HAP-1 (cell line): Measurements from ENCODE around the gene ATP6V1G2.
"Not testable (repeated sequence)": the region's sequence is repeated elsewhere in the genome, so short reads cannot be mapped to it uniquely, and the experiment has no call there.

ENCODE experiments used
- DNase-seq, 2 experiments: peaks; one replicate each; pipeline ENCODE4 v3.0.0-alpha.2; 2016 to 2020; ENCODE audit warnings: low spot score in 2 of 2
- H3K27me3 ChIP-seq: fragments of 250-450 bp; sonication (Bioruptor Pico); 2 replicates; pipeline ENCODE4 v1.5.1; 2020; ENCODE audit warnings: low read depth, mild to moderate bottlenecking, moderate library complexity
- H3K36me3 ChIP-seq: fragments of 250-450 bp; sonication (Bioruptor Pico); replicated peaks from 2 replicates; pipeline ENCODE4 v1.5.1; 2020; ENCODE audit warnings: mild to moderate bottlenecking
- H3K4me1 ChIP-seq: fragments of 250-450 bp; sonication (Bioruptor Pico); 2 replicates; pipeline ENCODE4 v1.5.1; 2020; ENCODE audit warnings: mild to moderate bottlenecking
- H3K4me3 ChIP-seq: fragments of 250-450 bp; sonication (Bioruptor Pico); 2 replicates; pipeline ENCODE4 v1.5.1; 2020; ENCODE audit warnings: mild to moderate bottlenecking, moderate library complexity
- H3K9me3 ChIP-seq: fragments of 250-450 bp; sonication (Bioruptor Pico); 2 replicates; pipeline ENCODE4 v1.5.1; 2020; ENCODE audit warnings: mild to moderate bottlenecking, moderate library complexity
- in situ Hi-C: fragments of 300-500 bp; cut with MboI; formaldehyde crosslinking; loops from 3 replicates; pipeline ENCODE4 v1.14.3; 2020; ENCODE audit warnings: low sequenced_read_pairs, inconsistent platforms, mixed read lengths

Gene ATP6V1G2

DNA sequence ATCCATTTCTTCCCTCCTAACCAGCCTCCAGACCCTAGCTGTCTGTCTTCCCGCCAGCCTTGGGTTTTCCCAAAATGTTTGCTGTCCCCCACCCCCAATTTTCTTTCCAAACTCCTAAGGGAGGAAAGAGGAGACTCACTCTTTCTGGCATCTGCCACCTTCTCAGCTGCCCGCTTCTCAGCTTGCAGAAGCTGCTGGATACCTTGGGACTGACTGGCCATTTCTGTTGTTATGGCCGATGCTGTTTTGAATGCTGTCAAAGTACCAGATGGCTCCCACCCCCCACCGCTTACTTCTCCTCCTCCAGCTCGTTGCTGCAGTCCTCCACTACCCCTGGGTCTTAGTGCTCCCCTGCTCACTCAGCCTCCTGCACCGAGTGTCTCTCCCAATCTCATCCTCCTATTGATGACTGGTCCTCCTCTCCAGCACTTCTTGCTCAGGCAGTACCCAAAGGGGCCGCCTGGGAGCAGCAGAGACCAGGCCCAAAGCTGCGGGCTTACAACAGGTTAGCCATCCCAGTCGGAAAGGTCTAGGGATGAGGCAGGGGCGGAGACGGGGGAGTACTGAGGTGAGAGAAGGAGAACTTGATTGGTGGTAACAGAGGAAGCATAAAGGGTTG is at the start of gene ATP6V1G2:
ATP6V1G2 (minus strand) TSS at position 270 of the 619 bp plus-strand sequence; CDS start at position 221, 49 bp downstream.
- Histone ChIP-seq H3K9me3 (no peaks in the 10 kb centered on the region), H3K4me1 (peaks cover 16% of the 10 kb centered on the region), H3K27me3 (no peaks in the 10 kb centered on the region), H3K4me3 (peak within 1 kb of the TSS; percentile 44), H3K36me3 (peaks cover 16% of the 10 kb centered on the region)
- in situ Hi-C loops, result loop anchor here (5.0 kb wide), 1 partner anchor 46 kb away; the partner anchor contains the start of gene NCR3
- DNase-seq, result peak; percentile 94 to 97

DNA sequence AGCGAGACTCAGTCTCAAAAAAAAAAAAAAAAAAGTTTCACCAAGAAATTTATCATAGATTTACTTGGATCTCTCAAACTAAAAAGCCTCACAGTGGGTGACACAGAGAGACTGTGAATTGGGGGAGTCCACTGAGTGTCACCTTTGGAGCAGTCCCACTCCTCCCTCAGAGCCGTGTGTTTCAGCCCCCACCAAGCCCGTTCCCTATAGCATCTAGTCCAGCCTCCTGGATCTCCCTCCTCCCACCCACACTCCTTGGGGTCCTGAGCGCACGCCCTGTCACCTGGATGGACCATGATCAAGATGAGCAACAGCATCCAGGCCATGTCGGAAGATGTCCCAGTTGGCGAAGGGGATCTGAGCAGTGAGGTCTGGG is 46.0 kb upstream of the ATP6V1G2 start:
- Histone ChIP-seq H3K4me3 (no peak overlapping the region), H3K9me3 (no peaks in the 10 kb centered on the region), H3K36me3 (no peaks in the 10 kb centered on the region), H3K27me3 (no peaks in the 10 kb centered on the region), H3K4me1 (no peaks in the 10 kb centered on the region)
- in situ Hi-C loops, result loop anchor here (5.0 kb wide), 1 partner anchor 45 kb away; the partner anchor contains the start of genes ATP6V1G2 and NFKBIL1
- no peak for DNase-seq

DNA sequence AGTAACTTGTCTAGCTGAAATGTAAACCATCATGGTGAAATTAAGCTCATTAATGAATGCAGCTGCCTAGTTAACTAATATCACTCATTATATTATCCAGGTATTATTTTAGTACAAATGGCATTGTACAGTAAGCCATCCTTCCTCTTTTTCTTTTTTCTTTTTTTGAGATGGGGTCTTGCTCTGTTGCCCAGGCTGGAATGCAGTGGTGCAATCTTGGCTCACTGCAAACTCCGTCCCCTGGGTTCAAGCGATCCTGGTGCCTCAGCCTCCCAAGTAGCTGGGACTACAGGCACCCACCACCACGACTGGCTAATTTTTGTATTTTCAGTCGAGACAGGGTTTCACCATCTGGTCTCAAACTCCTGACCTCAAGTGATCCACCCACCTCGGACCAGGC is 44.3 kb upstream of the ATP6V1G2 start:
- H3K27me3 ChIP-seq, H3K4me3 ChIP-seq, H3K36me3 ChIP-seq, DNase-seq, H3K9me3 ChIP-seq, H3K4me1 ChIP-seq: not testable (repeated sequence)
- in situ Hi-C loops, result loop anchor here (5.0 kb wide), 1 partner anchor 43 kb away; the partner anchor contains the start of genes ATP6V1G2 and NFKBIL1

GRCh38 chr6:31588871-31589650 is 42.7 kb upstream of the ATP6V1G2 start:
- H3K4me1 ChIP-seq, result no peaks in the 10 kb centered on the region
- no peak for DNase-seq
- no peaks in the 10 kb centered on the region for H3K9me3 ChIP-seq
- H3K36me3 ChIP-seq, result 0 out of 2 replicates have a peak, but pooled peaks cover 2% of the 10 kb centered on the region
- H3K27me3 ChIP-seq, result no peaks in the 10 kb centered on the region
- in situ Hi-C loops, result no loop called here
- H3K4me3 ChIP-seq, result no peak overlapping the region

DNA sequence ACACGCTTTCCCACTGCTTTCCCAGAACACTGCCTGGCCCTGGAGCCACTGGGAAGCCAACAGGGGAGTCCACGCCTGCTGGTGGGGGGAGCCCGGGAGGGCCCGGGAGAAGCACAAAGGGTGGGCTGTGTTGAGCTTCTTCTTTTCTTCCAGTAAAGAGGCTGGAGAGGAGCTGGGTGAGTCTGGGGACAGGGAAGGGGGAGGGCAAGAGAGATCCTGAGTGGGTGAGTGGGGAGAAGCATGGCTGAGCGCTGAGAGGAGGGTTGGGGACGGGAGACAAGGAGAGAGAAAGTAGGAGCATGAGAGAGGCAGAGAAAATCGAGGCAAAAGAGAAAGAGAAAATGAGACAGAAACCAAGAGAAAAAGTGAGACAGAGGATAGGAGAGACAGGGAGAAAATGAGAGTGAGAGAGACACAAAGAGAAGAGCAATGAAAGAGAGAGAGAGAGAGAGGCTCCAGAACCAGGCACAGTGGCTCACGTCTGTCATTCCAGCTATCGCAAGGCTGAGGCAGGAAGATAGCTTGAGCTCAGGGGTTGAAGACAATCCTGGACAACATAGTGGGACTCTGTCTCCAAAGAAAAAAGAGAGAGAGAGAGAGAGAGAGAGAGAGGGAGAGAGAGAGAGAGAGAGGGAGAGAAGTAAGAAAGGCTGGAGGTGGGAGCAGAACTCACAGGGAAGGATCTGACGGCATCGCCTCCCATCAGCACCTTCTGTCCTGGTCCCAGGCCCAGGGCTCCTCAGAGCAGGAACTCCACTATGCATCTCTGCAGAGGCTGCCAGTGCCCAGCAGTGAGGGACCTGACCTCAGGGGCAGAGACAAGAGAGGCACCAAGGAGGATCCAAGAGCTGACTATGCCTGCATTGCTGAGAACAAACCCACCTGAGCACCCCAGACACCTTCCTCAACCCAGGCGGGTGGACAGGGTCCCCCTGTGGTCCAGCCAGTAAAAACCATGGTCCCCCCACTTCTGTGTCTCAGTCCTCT is 41.7 kb upstream of the ATP6V1G2 start:
- no peak for DNase-seq
- no peaks in the 10 kb centered on the region for H3K27me3 ChIP-seq
- no peaks in the 10 kb centered on the region for H3K9me3 ChIP-seq
- H3K4me3 ChIP-seq, result no peak overlapping the region
- H3K36me3 ChIP-seq, result 0 out of 2 replicates have a peak, but pooled peaks cover 2% of the 10 kb centered on the region
- in situ Hi-C loops, result no loop called here
- no peaks in the 10 kb centered on the region for H3K4me1 ChIP-seq

DNA sequence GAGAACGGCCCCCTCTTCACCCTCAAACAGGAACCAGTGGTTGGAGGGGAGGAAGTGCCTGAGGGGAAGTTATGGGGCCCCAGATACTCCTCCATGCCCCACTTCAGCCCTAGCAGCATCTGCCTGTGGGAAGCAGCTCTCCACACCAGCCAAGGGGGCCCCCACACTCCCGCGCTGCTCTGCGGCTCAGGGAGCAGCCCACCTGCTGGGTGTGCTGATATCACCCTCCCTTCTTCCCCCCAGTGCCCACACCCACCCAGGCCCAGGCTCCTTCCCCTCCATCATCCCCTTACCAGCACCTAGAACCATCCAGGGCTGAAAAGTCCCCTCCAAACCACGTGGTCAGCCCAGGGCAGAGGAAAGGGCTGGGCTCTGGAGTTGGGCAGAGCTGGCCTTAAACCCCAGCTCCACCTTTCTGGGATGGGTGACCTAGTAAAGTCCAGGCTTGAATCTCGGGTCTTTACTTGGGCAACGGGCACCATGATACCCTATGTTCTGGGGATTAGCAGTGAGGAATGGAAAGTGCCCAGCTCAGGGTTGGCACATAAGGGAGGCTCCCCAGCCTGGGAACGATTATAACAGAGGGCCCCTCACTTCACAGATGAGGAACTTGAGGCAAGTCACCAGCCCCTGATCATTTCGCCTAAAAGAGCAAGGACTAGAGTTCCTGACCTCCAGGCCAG is 40.3 kb upstream of the ATP6V1G2 start:
- DNase-seq, result no peak
- Histone ChIP-seq H3K9me3 (no peaks in the 10 kb centered on the region), H3K4me3 (no peak overlapping the region), H3K36me3 (0 out of 2 replicates have a peak, but pooled peaks cover 2% of the 10 kb centered on the region), H3K27me3 (no peaks in the 10 kb centered on the region), H3K4me1 (peaks cover 2% of the 10 kb centered on the region; the same call in 1 of the 2 replicates)
- in situ Hi-C loops, result no loop called here

- no peaks in the 10 kb centered on the region for H3K27me3 ChIP-seq
These were observed 39.6 kb upstream of the ATP6V1G2 start, which contains the start of gene LST1 for GRCh38 chr6:31586008-31586407. Gene LST1 (plus strand): TSS chr6:31586277. CDS start chr6:31587300, 1,023 bp downstream.

GRCh38 chr6:31585491-31585890 is 39.1 kb upstream of the ATP6V1G2 start:
- Histone ChIP-seq H3K9me3 (no peaks in the 10 kb centered on the region), H3K4me1 (peaks cover 9% of the 10 kb centered on the region), H3K4me3 (no peak overlapping the region), H3K27me3 (no peaks in the 10 kb centered on the region), H3K36me3 (0 out of 2 replicates have a peak, but pooled peaks cover 2% of the 10 kb centered on the region)
- peak in 1 of 2 experiments; percentile 36 for DNase-seq
- in situ Hi-C loops, result no loop called here

More at GRCh38 chr6:31586008-31586407, 39.6 kb upstream of the ATP6V1G2 start, which contains the start of gene LST1:
- Histone ChIP-seq H3K4me3 (no peak within 1 kb of the TSS), H3K9me3 (no peaks in the 10 kb centered on the region), H3K4me1 (peaks cover 9% of the 10 kb centered on the region), H3K36me3 (0 out of 2 replicates have a peak, but pooled peaks cover 2% of the 10 kb centered on the region)
- DNase-seq, result no peak
- in situ Hi-C loops, result no loop called here

DNA sequence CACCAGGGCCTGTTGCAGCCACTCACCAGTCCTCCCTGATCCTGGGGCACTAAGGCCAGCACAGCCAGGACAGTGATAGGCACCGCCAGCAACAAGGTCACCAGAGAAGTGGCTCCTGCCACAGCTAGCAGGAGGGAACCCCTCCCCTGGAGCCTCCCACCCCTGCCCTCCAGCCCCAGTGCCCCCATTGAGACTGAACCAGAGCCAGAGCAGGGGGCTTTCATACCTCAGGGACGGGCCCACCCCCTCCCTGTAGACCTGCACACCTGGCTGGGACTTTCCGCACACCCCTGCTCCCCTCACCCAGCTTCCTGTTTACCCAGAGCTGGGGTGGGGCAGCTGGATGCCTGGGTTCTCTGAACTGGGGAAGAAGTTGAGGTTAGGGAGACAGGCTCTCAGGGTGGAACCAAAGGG is 35.8 kb upstream of the ATP6V1G2 start, which contains the start of gene LTB:
LTB (minus strand) TSS at position 195 of the 414 bp plus-strand sequence; CDS start at position 188, 7 bp downstream.
- peaks cover 9% of the 10 kb centered on the region for H3K4me1 ChIP-seq
- in situ Hi-C loops, result no loop called here
- H3K9me3 ChIP-seq, result no peaks in the 10 kb centered on the region
- H3K4me3 ChIP-seq, result peak within 1 kb of the TSS; percentile 58
- 0 out of 2 replicates have a peak, but pooled peaks cover 2% of the 10 kb centered on the region for H3K36me3 ChIP-seq
- no peaks in the 10 kb centered on the region for H3K27me3 ChIP-seq
- DNase-seq, result no peak

DNA sequence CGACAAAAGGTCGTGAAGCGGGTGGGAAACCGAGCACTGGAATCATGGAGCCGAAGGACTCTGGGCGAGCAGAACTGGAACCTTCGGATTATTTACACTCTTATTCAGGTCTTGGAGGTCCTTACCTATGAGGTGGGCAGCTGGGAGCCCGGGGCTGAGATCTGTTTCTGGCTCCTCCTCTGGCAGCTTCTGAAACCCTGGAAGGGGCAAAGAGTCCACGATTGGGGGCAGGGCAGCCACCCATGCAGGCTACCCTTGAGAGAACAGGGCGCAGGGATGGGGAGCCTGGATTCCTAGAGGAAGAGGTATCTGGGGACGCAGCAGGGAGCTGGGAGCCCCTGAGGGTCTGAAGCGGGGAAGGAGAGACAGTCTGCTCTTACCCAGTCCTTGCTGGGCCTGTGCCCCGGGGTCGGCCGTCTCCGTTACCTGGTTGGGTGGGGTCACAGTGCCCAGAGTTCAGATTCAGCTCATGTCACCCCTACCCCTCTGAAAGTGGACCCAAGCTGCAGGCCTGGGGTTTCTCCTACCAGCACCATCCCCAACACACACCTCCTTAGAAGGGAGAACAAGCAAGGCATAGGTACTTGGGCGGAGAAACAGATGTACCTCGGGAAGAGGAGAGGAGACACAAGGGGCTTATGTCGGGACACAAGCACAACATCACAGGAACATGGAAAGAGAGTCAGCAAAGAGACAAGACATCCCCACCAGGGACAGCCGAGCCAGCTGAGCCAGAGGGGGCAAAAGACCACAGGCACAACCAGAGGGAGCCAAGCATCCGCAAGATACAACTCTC is 35.2 kb upstream of the ATP6V1G2 start:
- Histone ChIP-seq H3K4me1 (peaks cover 9% of the 10 kb centered on the region), H3K36me3 (0 out of 2 replicates have a peak, but pooled peaks cover 2% of the 10 kb centered on the region), H3K4me3 (peak overlapping the region; percentile 58), H3K27me3 (no peaks in the 10 kb centered on the region), H3K9me3 (no peaks in the 10 kb centered on the region)
- in situ Hi-C loops, result no loop called here
- peak in 1 of 2 experiments; percentile 38 for DNase-seq

DNA sequence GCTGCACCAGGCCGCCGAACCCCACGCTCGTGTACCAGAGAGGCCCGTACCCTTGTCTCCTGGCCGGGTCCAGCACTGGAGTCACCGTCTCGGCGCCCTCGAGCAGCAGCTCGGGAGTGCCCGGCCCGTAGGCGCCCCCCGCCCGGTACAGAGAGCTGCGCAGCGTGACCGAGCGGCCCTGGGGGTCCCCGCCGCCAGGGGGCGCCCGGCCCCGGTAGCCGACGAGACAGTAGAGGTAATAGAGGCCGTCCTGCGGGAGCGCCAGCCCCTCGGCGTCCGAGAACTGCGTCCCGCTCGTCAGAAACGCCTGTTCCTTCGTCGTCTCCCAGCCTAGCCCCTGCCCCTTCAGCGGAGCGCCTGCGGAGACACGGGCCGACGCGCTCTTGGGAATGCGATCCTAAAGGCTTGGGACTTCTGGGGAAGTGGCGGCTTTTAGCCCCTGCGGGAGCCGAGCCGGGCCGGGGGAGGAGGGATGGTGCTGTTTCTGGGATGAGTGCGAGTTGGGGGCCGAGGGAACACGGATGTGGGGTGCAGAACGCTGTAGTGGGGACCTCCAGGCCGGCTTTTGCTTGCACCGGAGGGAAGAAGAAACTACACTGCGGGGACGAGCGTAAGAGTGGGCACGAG is 34.5 kb upstream of the ATP6V1G2 start:
- DNase-seq, result peak; percentile 84 to 94
- 0 out of 2 replicates have a peak, but pooled peaks cover 2% of the 10 kb centered on the region for H3K36me3 ChIP-seq
- in situ Hi-C loops, result no loop called here
- peak overlapping the region; percentile 58 for H3K4me3 ChIP-seq
- no peaks in the 10 kb centered on the region for H3K9me3 ChIP-seq
- H3K4me1 ChIP-seq, result peaks cover 9% of the 10 kb centered on the region
- H3K27me3 ChIP-seq, result no peaks in the 10 kb centered on the region

GRCh38 chr6:31580438-31580740 is 34.0 kb upstream of the ATP6V1G2 start:
- Histone ChIP-seq H3K4me1 (peaks cover 9% of the 10 kb centered on the region), H3K36me3 (no peaks in the 10 kb centered on the region), H3K9me3 (no peaks in the 10 kb centered on the region), H3K4me3 (peak overlapping the region; percentile 58), H3K27me3 (no peaks in the 10 kb centered on the region)
- no peak for DNase-seq
- in situ Hi-C loops, result no loop called here
